GM12874 (cell line): ENCODE results near the gene BICC1.

Source experiments
- TF ChIP-seq, protein P1 (sequence below): IDR thresholded peaks from 2 replicates; pipeline ENCODE4 v1.5.1; 2011; ENCODE audit warnings: low read depth, mild to moderate bottlenecking, control low read depth, low read length, moderate library complexity; ENCODE audit not compliant: insufficient read depth

The BICC1 gene

DNA sequence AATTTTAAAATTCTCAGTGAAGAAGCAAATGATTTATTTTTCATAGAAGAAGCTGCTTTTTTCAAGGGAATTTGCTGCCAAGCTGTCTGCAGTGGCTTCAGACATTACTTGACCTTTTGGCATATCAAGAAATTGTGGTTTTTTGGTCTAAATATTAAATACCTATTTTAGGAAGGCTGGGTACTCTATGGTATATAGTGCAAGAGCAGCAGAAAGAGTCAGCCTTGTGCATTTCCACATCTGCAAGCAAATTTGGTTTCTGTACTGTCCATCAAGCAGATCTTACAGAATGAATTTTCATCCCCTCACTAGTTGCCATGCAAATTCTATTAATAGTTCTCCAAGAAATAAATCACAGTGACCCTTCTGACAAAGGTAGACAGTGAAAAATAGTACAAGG is 222.0 kb downstream of the BICC1 start:
- TF ChIP-seq, protein P1, sequence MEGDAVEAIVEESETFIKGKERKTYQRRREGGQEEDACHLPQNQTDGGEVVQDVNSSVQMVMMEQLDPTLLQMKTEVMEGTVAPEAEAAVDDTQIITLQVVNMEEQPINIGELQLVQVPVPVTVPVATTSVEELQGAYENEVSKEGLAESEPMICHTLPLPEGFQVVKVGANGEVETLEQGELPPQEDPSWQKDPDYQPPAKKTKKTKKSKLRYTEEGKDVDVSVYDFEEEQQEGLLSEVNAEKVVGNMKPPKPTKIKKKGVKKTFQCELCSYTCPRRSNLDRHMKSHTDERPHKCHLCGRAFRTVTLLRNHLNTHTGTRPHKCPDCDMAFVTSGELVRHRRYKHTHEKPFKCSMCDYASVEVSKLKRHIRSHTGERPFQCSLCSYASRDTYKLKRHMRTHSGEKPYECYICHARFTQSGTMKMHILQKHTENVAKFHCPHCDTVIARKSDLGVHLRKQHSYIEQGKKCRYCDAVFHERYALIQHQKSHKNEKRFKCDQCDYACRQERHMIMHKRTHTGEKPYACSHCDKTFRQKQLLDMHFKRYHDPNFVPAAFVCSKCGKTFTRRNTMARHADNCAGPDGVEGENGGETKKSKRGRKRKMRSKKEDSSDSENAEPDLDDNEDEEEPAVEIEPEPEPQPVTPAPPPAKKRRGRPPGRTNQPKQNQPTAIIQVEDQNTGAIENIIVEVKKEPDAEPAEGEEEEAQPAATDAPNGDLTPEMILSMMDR = no peak

DNA sequence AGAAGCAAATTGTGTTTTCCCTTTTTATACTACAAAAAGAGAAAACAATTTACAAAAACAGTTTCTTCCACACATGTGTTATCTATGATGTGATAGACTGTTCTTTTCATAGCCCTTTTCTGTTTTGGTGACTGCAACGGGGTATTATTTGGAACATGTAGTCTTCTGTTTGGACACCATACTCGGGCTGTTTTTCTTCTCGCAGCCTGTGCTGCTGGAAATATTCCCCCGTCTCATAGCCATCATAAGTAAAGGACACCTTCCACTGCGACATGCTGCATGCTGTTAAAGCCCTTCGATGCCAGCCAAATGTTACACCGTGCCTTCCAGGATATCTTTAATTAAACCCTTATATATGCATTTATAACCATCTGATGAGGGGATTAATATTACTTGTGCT is 222.4 kb downstream of the BICC1 start:
- TF ChIP-seq, protein P1 = no peak

DNA sequence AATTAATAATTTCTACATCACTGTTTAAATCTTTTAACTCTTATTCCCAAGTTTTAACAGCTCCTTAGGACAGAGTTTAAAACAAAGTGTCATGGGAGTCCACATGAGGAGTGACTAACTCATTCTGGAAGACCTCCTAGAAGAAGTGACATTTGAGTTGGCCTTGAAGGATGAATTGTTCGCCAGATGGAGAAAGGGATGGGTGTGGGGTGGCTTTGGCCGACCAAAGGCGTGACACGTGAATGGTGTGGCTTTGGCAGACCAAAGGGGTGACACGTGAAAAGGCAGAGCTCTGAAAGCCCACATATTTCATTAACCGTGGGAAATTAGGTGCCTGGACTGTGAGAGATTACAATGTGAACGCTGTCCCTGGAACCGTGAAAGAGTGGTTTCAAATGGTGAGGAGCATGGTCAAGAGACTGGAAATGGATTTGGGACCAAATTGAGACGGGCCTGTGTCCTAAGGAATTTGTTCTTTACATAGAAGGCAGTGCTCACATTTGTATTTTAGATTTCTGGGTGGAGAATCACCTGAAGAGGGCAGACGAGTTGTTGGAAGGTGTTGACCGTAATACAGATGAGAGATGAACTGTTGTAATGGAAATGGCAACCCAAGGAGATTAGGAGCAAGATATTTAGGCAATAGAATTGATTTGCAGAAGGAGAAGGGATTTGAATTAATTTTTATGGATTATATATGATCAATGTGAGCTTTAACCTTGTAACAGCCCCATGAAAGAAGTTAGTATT is 228.1 kb downstream of the BICC1 start:
- TF ChIP-seq, protein P1 = no peak

DNA sequence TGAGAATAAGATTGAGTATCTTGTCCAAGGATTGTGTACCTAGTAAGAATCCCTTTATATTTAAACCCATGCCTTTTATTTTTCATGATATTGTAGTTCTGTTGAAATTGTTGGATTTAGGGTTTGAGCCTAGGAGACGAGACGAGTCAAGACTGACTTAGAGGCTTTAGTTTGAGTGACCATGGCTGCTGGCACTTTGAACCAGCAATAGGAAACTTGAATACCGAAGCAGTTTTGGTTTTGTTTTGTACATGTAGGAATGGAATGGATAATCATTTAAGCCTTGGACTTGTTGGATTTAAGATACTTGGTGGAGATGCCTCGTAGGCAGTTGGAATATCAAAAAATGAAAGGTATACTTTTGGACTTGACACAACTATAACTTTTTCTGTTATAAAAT is 229.0 kb downstream of the BICC1 start:
- TF ChIP-seq, protein P1 = no peak

DNA sequence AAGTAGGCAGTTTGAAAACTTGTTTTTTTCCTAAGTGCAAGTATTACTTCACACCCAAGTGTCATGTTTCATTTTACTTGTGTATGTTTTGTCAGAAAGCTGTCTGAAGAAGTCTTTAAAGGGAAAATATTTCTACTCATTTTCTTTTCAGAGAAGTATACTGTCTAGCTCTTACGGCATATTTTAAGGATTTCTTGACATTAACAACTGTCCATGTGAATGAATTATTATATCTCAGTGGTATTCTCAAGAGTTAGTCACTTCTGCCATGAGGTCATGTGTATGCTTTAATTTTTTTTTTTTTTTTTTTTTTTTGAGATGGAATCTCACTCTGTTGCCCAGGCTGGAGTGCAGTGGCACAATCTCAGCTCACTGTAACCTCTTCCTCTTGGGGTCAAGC is 229.5 kb downstream of the BICC1 start:
- TF ChIP-seq, protein P1 = no peak

DNA sequence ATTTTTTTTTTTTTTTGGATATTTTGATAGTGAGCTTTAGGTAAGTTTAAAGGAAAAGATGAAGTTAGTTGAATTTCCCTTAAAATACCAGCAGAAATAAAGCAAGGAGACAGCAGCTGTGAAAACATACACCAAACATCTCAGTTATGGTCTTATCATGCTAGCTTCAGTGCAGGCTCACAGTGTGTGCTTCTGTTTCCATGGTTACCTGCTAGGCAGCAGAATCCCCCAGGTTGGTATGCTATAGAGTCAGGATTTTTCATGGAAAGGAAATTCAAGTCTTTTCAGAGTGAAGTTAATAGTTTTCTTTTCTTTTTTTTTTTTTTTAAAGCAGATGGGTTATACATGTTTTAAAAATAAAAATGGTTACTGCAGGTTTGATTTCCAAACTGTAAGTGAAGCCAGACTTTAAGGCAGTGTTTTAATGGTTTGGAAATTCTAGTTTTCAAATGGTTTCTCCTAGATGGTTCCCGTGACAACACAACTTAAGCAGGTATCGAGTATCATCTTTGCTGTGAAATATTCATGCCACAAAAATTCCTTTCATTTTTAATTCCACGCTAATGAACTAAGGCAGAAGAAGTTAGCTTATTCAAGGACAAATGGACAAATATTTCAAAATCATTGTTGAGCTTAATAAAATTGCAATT is 230.9 kb downstream of the BICC1 start:
- TF ChIP-seq, protein P1 = no peak

DNA sequence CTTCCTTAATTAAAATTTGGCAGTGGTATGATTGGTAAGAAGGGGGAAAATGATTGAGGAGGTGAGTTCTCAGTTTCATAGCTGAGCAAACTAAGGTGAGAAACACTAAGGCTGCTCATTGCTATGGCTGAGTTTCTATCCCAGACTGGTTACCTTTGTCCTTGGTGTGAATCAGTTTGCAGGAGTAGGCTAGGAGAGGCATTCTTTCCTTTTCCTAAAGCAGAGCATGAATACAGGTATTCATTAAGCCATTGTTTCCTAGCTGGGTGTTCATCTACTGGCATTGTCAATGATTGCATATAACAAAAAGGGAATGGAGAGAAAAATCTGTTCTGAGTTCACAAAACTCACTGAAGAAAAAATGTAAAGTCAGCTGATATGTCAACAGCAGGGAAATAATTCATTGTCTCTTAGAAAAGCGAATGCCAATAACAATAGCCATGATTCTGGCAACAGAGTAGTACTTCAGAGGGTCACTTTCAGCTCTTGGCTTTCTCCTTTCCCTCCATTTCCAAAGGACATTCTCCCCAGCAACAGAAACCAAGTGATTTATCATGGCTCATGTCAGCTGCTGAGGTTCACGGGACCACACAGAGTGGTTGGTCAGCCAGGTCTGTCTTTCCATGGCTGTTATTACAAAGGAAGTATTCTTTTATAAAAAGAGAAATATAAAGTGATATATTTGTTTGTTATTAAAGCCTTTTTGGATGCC is 234.0 kb downstream of the BICC1 start:
- TF ChIP-seq, protein P1 = no peak
